Measurements from ENCODE around the gene DACH1. TPM values are rescaled to one million over a fixed set of nuclear protein-coding genes. Genes with fewer than 3 reads are reported as not detected.
A peak's percentile ranks its signal among the peaks of the same experiment; 100 is the strongest.
"Not testable (repeated sequence)": the region's sequence is repeated elsewhere in the genome, so short reads cannot be mapped to it uniquely, and the experiment has no call there.

Gene DACH1
- total RNA-seq = not detected

- Mint-ChIP-seq H3K27ac (no peak within 1 kb of the TSS), H3K9me3 (no peaks in the 10 kb centered on the region), H3K4me1 (ENCODE audit: low read depth) (peaks cover 21% of the 10 kb centered on the region), H3K27me3 (ENCODE audit: low read depth) (peaks cover 62% of the 10 kb centered on the region), H3K4me3 (peak within 1 kb of the TSS; percentile 74), H3K36me3 (ENCODE audit: low read depth) (no peaks in the 10 kb centered on the region)
- CTCF ChIA-PET = interaction anchor here (1.0 kb wide), 1 partner anchor 12 kb away, joined by 5 read pairs; no protein-coding TSS in a partner anchor
- peak; percentile 34 for DNase-seq
- intact Hi-C loops (cut with micrococcal nuclease) = loop anchor here (5.0 kb wide), 1 partner anchor 255 kb away; no protein-coding TSS in a partner anchor
Observed at GRCh38 chr13:71867131-71867814, at the start of gene DACH1. Gene DACH1 (minus strand): TSS chr13:71867204.

- no peaks in the 10 kb centered on the region for H3K4me1 Mint-ChIP-seq (ENCODE audit: low read depth)
- CTCF ChIA-PET = no interaction called here
- H3K4me3 Mint-ChIP-seq = no peak overlapping the region
- DNase-seq = no peak
- no peaks in the 10 kb centered on the region for H3K9me3 Mint-ChIP-seq
- intact Hi-C loops (cut with micrococcal nuclease) = no loop called here
- no peak overlapping the region for H3K27ac Mint-ChIP-seq
- H3K27me3 Mint-ChIP-seq (ENCODE audit: low read depth) = peaks cover 2% of the 10 kb centered on the region
- H3K36me3 Mint-ChIP-seq (ENCODE audit: low read depth) = no peaks in the 10 kb centered on the region
Observed at GRCh38 chr13:71913717-71914116, 46.7 kb upstream of the DACH1 start.

- H3K4me1 Mint-ChIP-seq (ENCODE audit: low read depth) = no peaks in the 10 kb centered on the region
- H3K27ac Mint-ChIP-seq = no peak overlapping the region
- H3K36me3 Mint-ChIP-seq (ENCODE audit: low read depth) = no peaks in the 10 kb centered on the region
- CTCF ChIA-PET = no interaction called here
- peaks cover 2% of the 10 kb centered on the region for H3K27me3 Mint-ChIP-seq (ENCODE audit: low read depth)
- intact Hi-C loops (cut with micrococcal nuclease) = no loop called here
- no peaks in the 10 kb centered on the region for H3K9me3 Mint-ChIP-seq
- no peak overlapping the region for H3K4me3 Mint-ChIP-seq
- no peak for DNase-seq
Observed at GRCh38 chr13:71912524-71912923, 45.5 kb upstream of the DACH1 start.

GRCh38 chr13:71906448-71906847, 39.4 kb upstream of the DACH1 start:
- Mint-ChIP-seq H3K4me3 (no peak overlapping the region), H3K36me3 (ENCODE audit: low read depth) (no peaks in the 10 kb centered on the region), H3K9me3 (no peaks in the 10 kb centered on the region), H3K4me1 (ENCODE audit: low read depth) (no peaks in the 10 kb centered on the region), H3K27me3 (ENCODE audit: low read depth) (no peaks in the 10 kb centered on the region), H3K27ac (no peak overlapping the region)
- CTCF ChIA-PET = no interaction called here
- intact Hi-C loops (cut with micrococcal nuclease) = no loop called here
- no peak for DNase-seq

GRCh38 chr13:71902676-71903075, 35.7 kb upstream of the DACH1 start:
- Mint-ChIP-seq H3K9me3 (no peaks in the 10 kb centered on the region), H3K27me3 (ENCODE audit: low read depth) (no peaks in the 10 kb centered on the region), H3K4me1 (ENCODE audit: low read depth) (no peaks in the 10 kb centered on the region), H3K4me3 (no peak overlapping the region), H3K36me3 (ENCODE audit: low read depth) (no peaks in the 10 kb centered on the region), H3K27ac (no peak overlapping the region)
- intact Hi-C loops (cut with micrococcal nuclease) = no loop called here
- DNase-seq = no peak
- CTCF ChIA-PET = no interaction called here

GRCh38 chr13:71893506-71893905, 26.5 kb upstream of the DACH1 start:
- H3K9me3 Mint-ChIP-seq; H3K27ac Mint-ChIP-seq; CTCF ChIA-PET; intact Hi-C loops (cut with micrococcal nuclease); DNase-seq; H3K4me1 Mint-ChIP-seq (ENCODE audit: low read depth); H3K4me3 Mint-ChIP-seq; H3K36me3 Mint-ChIP-seq (ENCODE audit: low read depth); H3K27me3 Mint-ChIP-seq (ENCODE audit: low read depth): not testable (repeated sequence)

GRCh38 chr13:71886880-71887279, 19.9 kb upstream of the DACH1 start:
- Mint-ChIP-seq H3K9me3 (no peaks in the 10 kb centered on the region), H3K4me3 (no peak overlapping the region), H3K27ac (no peak overlapping the region), H3K27me3 (ENCODE audit: low read depth) (peaks cover 3% of the 10 kb centered on the region), H3K4me1 (ENCODE audit: low read depth) (no peaks in the 10 kb centered on the region), H3K36me3 (ENCODE audit: low read depth) (no peaks in the 10 kb centered on the region)
- no peak for DNase-seq
- intact Hi-C loops (cut with micrococcal nuclease) = no loop called here
- CTCF ChIA-PET = no interaction called here

- H3K36me3 Mint-ChIP-seq (ENCODE audit: low read depth) = no peaks in the 10 kb centered on the region
- peaks cover 2% of the 10 kb centered on the region for H3K4me1 Mint-ChIP-seq (ENCODE audit: low read depth)
- DNase-seq = no peak
- H3K27ac Mint-ChIP-seq = no peak overlapping the region
- intact Hi-C loops (cut with micrococcal nuclease) = no loop called here
- CTCF ChIA-PET = interaction anchor here (0.5 kb wide), 1 partner anchor 68 kb away, joined by 3 read pairs; no protein-coding TSS in a partner anchor
- H3K4me3 Mint-ChIP-seq = no peak overlapping the region
- H3K9me3 Mint-ChIP-seq = no peaks in the 10 kb centered on the region
- peaks cover 9% of the 10 kb centered on the region for H3K27me3 Mint-ChIP-seq (ENCODE audit: low read depth)
Observed at GRCh38 chr13:71882120-71882519, 15.1 kb upstream of the DACH1 start.

GRCh38 chr13:71880753-71881541, 13.9 kb upstream of the DACH1 start:
- Mint-ChIP-seq H3K36me3 (ENCODE audit: low read depth) (no peaks in the 10 kb centered on the region), H3K4me3 (no peak overlapping the region), H3K27me3 (ENCODE audit: low read depth) (peaks cover 9% of the 10 kb centered on the region), H3K9me3 (no peaks in the 10 kb centered on the region), H3K27ac (no peak overlapping the region), H3K4me1 (ENCODE audit: low read depth) (peaks cover 2% of the 10 kb centered on the region)
- CTCF ChIA-PET = no interaction called here
- DNase-seq = no peak
- intact Hi-C loops (cut with micrococcal nuclease) = no loop called here

GRCh38 chr13:71879808-71880344, 12.9 kb upstream of the DACH1 start:
- Mint-ChIP-seq H3K9me3 (no peaks in the 10 kb centered on the region), H3K27me3 (ENCODE audit: low read depth) (peaks cover 9% of the 10 kb centered on the region), H3K27ac (no peak overlapping the region), H3K36me3 (ENCODE audit: low read depth) (no peaks in the 10 kb centered on the region), H3K4me1 (ENCODE audit: low read depth) (peaks cover 2% of the 10 kb centered on the region), H3K4me3 (no peak overlapping the region)
- intact Hi-C loops (cut with micrococcal nuclease) = loop anchor here (1.0 to 2.0 kb wide), 4 partner anchors 560 to 920 kb away; no protein-coding TSS in a partner anchor
- DNase-seq = no peak
- CTCF ChIA-PET = interaction anchor here (1.4 to 1.7 kb wide), 2 partner anchors 10 to 13 kb away, joined by 5 to 8 read pairs; partner anchors contain the start of gene DACH1

GRCh38 chr13:71879129-71879535, 12.1 kb upstream of the DACH1 start:
- CTCF ChIA-PET = interaction anchor here (0.7 to 1.7 kb wide), 6 partner anchors 10 to 559 kb away, joined by 3 to 8 read pairs (median 3); partner anchors contain the start of gene DACH1
- peaks cover 2% of the 10 kb centered on the region for H3K4me1 Mint-ChIP-seq (ENCODE audit: low read depth)
- no peaks in the 10 kb centered on the region for H3K9me3 Mint-ChIP-seq
- no peak overlapping the region for H3K4me3 Mint-ChIP-seq
- no peak overlapping the region for H3K27ac Mint-ChIP-seq
- peaks cover 9% of the 10 kb centered on the region for H3K27me3 Mint-ChIP-seq (ENCODE audit: low read depth)
- no peaks in the 10 kb centered on the region for H3K36me3 Mint-ChIP-seq (ENCODE audit: low read depth)
- peak; percentile 8 for DNase-seq
- intact Hi-C loops (cut with micrococcal nuclease) = loop anchor here (1.0 to 2.0 kb wide), 4 partner anchors 559 to 919 kb away; no protein-coding TSS in a partner anchor

GRCh38 chr13:71877256-71877653, 10.3 kb upstream of the DACH1 start:
- peaks cover 9% of the 10 kb centered on the region for H3K27me3 Mint-ChIP-seq (ENCODE audit: low read depth)
- CTCF ChIA-PET = interaction anchor here (1.3 kb wide), 1 partner anchor 8 kb away, joined by 3 read pairs; no protein-coding TSS in a partner anchor
- H3K27ac Mint-ChIP-seq = no peak overlapping the region
- DNase-seq = no peak
- no peak overlapping the region for H3K4me3 Mint-ChIP-seq
- intact Hi-C loops (cut with micrococcal nuclease) = no loop called here
- peaks cover 2% of the 10 kb centered on the region for H3K4me1 Mint-ChIP-seq (ENCODE audit: low read depth)
- no peaks in the 10 kb centered on the region for H3K36me3 Mint-ChIP-seq (ENCODE audit: low read depth)
- H3K9me3 Mint-ChIP-seq = no peaks in the 10 kb centered on the region

Data from activated naive CD4-positive, alpha-beta T cell treated with anti-CD3 and anti-CD28 coated beads for 36 hours (primary cell).